NK-92 treated with Interleukin-12 subunit alpha and Interleukin-12 subunit beta, amount 100 ng/mL, for 24 hours (cell line): Measurements from ENCODE around the gene WFDC1.

Source experiments
- DNase-seq: peaks from one replicate; lab custom pipeline; 2025; lab: John Stamatoyannopoulos, UW

Gene WFDC1

DNA sequence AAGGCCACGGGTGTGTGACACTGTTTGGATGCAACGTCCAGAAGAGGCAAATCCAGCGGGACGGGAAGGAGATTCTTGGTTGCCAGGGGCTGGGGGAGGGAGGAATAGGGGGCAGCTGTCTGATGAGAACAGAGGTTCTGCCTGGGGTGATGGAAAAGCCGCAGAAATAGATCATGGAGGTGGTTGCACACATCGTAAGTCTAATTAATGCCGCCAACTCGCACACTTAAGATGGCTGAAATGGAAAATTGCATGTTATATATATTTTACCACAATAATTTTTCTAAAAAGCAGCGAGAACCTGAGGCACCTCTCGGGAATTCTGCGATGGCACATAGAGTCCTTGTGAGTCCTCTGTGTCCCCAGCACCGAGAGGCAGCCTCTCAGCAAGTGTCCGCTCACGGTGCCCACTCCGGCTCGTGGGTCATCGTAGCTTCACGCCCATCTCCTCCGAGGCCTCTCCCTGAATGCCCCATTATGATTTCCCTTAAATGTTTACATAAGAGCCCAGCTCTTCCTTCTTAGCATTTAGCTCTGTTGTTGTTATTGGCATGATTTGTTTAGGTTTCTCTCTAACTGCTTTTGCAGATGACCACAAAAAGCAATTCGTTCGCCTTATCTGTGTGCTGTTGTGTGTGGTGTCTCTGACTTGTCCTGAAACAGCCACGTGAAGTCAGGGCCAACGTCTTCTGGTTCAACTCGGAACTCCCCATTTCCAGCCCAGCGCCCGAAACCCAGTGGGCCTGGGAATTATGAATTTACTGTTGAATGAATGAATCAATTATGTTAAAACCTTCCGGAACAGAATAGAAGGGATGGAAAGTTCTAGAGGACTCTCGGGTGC is 7.7 kb downstream of the WFDC1 start:
- DNase-seq: no peak

DNA sequence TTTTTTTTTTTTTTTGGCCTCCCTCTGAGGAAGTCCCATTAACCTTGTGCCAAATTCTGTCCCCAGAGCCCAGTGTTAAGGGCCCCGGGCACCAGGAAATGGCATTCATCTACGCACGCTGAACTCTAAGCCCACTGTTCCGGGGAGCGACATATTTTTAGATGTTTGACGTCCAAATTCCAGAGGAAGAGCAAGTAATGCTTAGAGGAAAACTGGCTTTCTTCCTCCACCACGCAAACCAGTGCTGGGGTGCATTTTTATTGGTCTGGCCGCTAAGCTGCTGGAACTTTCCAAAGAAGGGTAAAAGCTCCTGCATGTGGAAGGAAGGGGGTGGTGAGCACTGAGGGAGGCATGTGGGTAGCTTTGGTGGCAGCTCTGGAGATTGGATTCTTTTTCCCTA is 8.3 kb downstream of the WFDC1 start:
- no peak for DNase-seq

DNA sequence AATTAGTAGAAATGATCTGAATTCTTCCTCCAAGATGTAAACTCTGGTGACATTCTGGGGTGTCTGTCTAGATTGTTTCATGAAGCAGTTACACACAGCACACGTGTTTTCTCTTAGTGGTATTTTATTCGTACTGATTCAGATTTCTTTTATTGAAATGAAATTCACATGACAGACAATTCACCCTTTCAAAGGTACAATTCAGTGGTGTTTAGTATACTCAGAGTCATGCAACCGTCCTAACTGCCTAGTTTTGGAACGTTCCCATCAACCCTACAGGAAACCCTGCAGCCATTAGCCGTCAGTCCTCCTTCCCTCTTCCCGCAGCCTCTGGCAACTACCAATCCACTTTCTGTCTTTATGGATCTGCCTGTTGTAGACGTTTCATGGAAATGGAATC is 8.8 kb downstream of the WFDC1 start:
- DNase-seq: no peak

DNA sequence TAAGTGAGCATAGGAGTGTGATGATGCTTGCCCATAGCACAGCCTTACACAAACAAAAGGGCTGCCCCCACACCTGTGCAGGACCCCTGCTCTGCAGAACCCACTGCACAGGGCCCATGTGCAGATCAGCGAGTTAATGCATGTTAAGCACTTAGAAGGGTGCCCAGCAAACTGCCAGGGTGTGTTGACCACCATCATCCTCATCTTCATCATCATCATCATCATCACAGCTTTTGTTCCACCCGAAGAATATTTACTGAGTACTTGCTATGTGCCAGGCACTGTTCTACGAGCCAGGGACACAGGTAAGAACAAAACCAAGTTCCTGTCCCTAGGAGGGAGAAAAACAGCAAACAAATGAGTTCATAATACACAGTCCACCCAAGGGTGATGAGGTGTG is 11.9 kb downstream of the WFDC1 start:
- DNase-seq: no peak

DNA sequence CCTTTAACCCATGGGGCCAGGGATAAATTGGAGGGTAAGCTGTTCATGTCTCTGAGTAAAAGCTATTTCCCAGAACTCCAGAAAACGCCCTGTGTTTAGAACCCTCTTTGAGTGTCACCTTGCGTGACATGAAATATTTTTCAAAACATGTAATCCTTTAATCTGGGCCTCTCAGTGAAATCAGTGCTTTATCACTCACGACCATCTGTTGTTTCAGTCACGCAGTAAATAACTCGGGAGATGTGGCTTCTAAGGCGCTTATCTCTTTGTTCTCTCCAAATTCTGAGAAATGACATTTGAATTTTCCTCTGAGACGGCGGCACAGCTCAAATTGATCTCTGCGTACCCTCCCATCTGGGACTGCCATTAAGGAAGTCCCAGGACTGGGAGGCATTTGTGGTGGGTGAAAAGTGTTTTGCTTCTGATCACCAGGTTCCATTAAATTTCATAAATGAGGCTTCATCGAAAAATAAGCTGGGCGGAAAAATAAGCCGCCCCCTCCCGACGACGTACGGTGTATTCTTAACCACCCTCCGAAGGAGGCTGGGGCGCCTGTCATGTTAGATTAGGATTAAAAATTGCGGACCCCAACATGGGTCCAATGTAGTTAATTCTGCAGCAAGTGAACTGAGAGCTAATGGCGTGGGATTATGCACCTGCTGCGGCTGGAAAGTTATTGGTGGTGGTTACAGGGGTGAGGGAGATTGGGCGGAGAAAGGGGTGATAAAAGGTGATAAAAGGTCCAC is 12.7 kb downstream of the WFDC1 start:
- DNase-seq: no peak

DNA sequence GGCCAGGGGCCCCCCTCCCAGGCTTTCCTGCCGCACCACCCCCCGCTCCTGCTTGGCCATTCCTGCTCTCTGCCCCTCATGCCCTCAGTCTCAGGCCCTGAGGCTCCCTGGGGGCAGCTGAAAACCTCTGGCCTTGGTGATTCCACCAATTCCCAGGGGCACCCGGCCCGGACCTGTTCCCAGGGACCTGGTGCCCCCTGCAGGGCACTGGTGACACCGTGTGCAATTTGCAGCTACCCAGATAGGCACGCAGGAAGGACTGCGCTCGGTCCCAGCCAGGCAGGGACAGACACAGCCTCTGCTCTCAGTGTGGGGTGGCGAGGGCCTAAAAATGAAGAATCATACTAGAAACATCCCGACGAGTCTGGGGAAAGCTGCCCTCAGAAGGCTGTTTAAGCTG is 13.4 kb downstream of the WFDC1 start:
- DNase-seq: no peak

DNA sequence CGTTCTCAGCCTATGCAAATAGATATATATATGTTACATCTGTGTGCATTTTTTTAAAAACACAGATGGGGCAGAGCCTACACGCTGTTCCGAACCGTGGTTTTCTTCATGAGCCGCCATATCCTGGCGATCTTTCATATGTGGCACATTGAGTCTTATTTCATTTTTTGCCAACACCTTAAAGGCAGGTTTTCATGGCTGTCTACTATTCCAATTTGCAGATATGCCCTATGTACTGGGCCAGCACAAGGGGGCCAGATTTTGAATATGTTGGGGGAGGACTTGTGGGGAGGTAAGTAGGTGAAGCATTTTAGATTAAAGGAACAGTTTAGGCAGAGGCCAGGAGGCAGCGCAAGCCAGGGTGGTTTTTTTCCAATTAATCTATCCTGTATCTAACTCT is 16.0 kb downstream of the WFDC1 start:
- DNase-seq: no peak

DNA sequence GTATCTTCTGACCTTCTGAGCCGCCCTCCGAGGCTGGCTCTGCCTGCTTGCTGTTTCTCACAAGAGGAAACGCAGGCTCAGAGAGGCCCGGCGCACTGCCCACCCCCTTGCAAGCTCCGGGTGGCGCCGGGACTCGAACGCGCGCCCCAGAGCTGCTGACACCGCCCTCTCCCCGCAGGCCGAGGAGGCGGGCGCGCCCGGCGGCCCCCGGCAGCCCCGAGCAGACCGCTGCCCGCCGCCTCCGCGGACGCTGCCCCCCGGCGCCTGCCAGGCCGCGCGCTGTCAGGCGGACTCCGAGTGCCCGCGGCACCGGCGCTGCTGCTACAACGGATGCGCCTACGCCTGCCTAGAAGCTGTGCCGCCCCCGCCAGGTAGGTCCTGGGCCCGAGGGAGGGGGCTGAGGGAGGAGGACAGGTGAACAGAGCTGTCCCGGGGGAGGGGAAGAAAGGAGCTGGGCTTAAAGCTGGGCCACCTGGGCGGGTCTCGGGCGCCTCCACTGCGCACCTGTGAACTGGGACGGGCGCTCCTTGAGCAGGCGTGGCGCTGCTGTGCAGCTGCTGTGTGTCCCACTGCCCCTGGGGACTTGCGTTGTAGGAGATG is 18.2 kb downstream of the WFDC1 start:
- DNase-seq: no peak

DNA sequence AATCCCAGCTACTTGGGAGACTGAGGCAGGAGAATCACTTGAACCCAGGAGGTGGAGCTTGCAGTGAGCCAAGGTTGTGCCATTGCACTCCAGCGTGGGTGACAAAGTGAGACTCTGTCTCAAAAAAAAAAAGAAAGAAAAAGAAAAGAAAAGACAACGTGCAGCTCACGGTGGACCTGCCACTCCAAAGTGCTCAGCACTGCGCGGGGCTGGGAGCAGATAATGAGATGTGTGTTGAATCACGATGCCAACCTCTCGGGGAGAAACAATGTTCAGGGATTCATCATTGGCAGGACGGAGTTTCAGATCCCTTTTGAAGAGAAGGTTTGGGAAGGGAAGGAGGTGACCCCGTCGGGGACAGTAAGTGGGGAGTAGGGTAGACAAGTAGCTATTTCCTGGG is 19.2 kb downstream of the WFDC1 start:
- DNase-seq: no peak

DNA sequence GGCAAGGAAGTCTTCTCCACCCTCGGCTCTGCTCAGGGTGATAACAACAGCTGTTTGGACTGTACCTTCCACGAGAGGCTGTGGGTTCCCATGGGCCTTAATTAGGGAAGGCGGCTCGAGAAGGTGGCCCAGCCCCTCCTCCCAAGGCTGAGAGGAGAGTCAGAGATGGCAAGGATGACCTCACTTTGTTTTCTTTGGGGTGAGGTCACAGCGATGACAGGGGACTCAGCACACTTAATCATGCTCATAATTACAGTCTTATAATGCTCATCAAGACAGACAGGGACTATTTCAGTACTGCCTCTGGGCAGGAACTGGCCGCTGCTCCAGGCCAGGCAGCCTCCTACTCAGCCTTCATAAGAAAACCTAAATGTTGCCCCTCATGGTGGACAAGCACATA is 19.7 kb downstream of the WFDC1 start:
- no peak for DNase-seq

DNA sequence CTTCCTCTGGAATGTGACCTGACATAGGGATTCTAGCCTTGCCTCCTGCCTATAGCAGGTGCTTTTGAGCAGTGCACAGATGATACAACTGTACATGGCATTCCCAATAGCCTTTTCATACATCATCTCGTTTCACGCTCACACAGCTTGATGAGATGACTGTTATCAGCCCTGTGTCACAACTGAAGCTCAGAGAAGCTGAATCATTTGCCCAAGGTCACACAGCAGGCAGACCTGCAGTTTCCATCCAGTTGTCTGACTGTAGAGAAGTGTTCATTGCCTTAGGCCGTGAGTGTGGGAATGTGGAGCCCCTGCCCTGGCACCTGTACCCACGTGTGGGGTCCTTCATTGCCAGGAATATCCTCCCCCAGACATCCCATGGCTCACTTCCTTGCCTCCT is 20.1 kb downstream of the WFDC1 start:
- no peak for DNase-seq

DNA sequence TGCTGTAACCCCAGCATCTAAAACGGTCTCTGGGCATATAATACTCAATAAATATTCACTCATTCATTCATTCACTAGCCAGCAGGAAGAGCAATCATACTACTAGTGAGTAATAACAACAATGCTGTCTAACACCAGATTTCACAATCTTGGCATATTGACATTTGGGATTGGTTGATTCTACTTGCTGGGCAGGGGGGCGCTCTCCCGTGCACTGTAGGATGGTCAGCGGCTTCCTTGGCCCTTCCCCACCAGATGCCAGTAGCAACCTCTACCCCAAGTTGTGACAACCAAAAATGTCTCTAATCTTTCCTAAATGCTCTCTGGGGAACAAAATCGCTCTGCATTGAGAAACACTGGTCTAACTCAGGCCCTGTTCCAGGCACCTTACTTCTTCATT is 20.7 kb downstream of the WFDC1 start:
- no peak for DNase-seq

DNA sequence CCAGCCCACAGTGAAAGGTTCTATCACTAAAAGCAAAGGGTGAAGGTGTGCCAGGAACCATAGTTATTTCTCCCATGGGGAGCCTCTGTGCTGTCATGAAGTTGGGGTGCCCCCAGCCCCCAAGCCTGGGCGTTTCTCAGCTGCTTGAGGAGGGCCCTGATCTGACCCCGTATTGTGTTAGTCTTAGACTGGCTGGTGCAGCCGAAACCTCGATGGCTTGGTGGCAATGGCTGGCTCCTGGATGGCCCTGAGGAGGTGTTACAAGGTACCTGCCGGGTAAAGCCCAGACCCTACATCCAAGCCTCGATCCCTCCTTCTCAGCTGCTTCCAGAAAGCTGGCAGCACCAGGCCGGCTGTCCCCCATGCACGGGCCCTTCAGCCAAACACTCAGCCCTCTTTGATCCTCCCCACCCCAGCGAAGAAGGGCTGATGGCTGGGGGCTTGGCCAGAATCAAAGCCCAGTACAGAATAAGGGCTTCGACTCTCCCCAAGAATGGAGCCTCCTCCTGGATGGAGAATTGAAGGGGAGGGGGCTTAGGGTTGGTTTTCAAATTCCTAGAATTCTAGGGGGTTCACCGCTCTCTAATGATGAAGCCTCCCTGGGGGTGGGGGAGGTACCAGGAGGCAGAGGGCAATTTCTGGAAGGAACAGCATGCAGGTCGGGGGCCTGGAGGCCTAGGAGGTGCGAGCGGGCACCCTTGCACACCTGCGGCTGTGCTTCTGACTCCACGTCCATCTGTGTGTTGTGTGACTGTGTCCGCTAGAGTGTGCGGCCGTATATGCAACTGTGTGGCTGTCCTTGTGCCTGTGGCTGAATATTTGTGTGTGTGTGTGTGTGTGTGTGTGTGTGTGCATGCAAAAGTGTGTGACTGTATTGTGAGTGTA is 23.7 kb downstream of the WFDC1 start:
- no peak for DNase-seq

DNA sequence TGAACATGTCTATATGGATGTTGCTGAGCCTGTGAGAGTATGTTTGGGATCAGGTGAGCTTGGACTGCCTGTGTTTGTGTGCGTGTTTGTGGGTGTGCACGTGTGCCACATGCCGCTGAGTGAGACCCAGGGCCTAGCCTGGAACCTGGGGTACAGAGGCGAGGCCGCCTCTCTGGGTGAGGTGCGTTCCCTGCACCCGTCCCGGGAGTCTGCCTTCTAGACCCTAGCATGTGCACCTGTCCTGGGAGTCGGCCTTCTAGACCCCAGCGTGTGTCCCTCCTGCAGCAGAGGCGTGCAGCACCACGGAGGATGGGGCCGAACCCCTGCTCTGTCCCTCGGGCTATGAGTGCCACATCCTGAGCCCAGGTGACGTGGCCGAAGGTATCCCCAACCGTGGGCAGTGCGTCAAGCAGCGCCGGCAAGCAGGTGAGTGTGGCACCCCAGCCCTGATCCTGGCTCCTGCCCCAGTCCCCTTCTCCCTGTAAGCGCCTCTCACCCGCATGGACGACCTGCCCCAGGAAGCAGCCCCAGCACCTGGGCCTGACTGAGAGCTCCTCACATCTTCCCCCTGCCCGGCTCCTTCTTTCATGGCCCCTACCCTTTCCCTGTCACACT is 24.6 kb downstream of the WFDC1 start:
- no peak for DNase-seq

DNA sequence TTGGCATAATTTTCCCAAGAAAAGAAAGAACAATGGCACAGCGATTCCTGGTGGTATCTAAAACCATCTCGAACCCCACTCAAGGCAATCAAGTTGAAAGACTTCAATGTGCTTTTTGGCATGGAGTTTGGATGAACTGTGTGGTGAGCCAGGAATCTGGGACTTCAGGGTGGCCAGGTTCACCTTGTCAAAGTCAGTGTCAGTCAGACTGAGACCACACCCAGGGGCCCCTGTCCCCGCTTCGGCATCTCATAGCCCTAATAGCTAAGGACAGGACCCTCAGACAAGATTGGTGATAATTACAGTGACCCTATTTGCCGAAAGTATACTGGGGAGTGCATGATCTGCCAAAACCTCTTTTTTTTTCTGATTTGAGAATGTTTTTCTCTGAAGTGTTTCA is 25.8 kb downstream of the WFDC1 start:
- no peak for DNase-seq

DNA sequence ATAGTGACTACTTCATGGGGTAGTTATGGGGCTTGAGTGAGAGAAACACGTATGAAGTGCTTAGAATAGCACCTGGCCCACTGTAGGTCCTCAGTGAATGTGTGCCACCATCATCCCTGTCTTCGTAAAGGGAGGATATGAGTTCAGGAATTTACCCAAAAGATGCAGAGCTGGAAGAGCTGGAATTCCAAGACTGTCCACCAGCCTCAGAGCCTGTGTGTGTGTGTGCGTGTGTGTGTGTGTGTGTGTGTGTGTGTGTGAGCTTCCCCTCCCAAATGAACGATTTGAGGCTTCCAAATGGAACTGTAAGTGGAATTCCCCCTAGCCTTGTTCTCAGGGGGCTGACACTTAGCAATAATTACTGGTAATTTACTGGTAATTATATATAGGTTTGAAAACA is 27.3 kb downstream of the WFDC1 start:
- no peak for DNase-seq

DNA sequence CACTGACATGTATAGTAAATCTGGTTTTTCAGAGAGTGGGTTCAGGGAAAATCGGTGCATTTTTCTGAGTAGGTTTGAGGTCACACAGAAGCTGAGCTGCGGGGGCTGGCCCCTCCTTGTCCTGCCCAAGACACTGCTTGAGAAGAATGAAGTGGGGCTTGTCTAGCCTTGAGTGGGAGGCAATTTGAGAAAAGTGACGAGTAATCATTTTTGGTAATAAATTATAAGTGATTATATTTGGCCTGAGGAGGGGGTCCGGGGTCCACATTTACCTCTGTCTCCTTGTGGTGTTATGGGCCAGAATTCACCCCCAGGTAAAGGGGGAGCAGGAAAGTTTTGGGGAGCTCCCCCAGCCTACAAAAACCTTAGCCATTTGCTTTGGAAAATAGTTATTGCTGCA is 28.1 kb downstream of the WFDC1 start:
- no peak for DNase-seq

DNA sequence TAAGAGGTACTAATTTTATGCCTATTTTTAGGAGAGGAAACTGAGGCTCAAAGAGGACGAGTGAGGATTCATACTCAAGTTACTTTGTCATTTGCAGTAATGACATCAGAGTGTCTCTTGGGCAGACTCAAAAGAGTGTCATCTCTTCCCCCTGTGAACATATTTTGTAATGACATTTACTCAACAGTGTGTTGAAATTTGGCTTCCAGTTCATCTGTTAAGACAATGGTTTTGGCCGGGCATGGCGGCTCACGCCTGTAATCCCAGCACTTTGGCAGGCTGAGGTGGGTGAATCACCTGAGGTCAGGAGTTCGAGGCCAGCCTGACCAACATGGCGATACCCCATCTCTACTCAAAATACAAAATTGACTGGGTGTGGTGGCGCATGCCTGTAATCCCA is 28.9 kb downstream of the WFDC1 start:
- no peak for DNase-seq

DNA sequence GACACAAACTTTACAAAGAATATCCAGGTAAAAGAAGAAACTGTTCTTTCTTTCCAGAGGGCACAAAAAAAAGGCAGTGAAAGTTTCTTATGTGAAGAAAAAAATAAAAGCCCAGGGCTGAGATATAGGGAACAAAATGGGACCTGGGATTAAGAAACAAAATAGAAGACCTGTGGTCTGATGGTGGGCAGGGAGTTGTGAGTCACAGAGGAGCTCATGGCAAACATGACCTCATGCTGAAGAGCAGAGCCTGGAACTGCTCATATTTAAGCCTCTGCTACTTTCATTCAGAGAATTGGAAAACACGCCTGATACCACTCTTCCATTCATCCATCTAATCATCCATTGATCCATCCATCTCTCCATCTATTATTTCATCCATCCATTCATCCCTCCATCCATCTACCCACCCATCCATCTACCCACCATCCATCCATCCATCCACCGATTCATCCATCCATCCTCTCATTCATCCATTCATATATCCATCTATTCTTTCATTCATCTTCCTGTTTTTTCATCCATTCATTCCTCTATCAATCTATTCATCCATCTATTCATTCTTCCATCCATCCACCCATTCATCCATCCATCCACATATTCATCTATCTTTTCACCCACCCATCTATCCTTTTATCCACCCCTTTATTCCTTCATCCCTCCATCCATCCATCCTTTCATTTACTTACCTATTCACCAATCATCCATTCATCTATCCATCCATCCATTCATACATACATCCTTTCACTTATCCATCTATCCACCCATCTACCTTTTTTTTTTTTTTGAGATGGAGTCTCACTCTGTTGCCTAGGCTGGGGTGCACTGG is 30.0 kb downstream of the WFDC1 start:
- no peak for DNase-seq

DNA sequence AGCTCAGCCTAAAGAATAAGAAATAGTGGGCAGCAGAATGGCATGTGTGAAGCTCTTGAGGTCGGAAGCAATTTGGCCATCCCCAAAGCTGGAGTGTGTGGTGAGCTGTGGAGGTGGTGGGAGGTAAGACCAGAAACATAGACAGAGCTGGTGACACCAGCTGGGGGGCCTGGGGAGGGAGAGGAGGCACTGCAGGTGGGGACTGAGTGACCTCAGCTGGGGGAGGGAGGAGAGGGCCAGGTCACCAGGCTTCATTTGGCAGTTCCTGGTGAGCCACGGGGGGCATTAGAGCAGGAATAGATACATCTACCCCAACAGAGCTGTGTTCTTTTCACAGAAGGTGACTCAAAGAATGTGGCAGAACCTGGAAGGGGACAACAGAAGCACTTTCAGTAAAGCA is 31.9 kb downstream of the WFDC1 start:
- no peak for DNase-seq

DNA sequence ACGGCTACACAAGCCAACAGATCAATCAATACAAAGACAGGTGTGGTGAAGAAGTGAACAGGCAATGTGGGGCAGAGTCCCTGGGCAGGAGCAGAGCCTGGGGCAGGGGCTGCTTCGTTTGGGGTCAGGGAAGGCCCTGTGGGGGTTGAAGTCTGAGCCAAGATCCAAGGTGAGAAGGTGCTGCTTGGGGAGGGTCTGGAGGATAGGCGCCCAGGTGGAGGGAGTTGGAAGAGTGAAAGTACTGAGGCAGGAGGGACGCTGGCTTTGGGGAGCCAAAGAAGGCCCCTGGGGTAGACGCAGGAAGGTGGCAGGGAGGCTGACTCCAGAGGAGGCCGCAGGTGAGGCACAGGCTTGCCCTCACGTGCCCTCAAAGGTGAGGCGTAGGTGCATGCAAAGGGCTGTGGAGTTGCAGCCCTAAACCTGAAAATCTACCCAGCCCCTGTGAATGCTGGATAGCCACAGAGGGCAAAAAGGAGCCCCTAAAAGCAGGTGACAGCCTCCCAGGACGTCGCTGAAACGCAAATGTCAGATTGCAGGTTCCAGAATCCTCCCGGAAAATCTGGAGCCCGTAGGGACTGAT is 33.3 kb downstream of the WFDC1 start:
- DNase-seq: no peak
